ENCODE results near the gene RAB31. TPM values are rescaled to one million over a fixed set of nuclear protein-coding genes. Genes with fewer than 3 reads are reported as not detected.

RAB31 gene
- total RNA-seq, 4 donors from 2014 or later: 22.9 to 98.1 (median 34.3) TPM

- Histone ChIP-seq H3K4me3 (no peak overlapping the region), H3K36me3 (no peaks in the 10 kb centered on the region), H3K27me3 (no peaks in the 10 kb centered on the region), H3K4me1 (no peaks in the 10 kb centered on the region), H3K27ac (no peak overlapping the region), H3K9me3 (no peaks in the 10 kb centered on the region)
- intact Hi-C loops (cut with DNase I; ENCODE audit: low total_unique reads): no loop called here
- DNase-seq: no peak
- TF ChIP-seq POLR2A (IDR thresholded peaks at IDR 0.05): no peak
- TF ChIP-seq CTCF (IDR thresholded peaks at IDR 0.05): no peak
These were observed 202.6 kb downstream of the RAB31 start for GRCh38 chr18:9910661-9911060.

- intact Hi-C loops (cut with DNase I; ENCODE audit: low total_unique reads): no loop called here
- no peaks in the 10 kb centered on the region for H3K27me3 ChIP-seq
- TF ChIP-seq CTCF (IDR thresholded peaks at IDR 0.05) (no peak), POLR2A (IDR thresholded peaks at IDR 0.05) (no peak)
- no peak overlapping the region for H3K27ac ChIP-seq
- no peaks in the 10 kb centered on the region for H3K9me3 ChIP-seq
- H3K4me1 ChIP-seq: no peaks in the 10 kb centered on the region
- H3K4me3 ChIP-seq: no peak overlapping the region
- DNase-seq: no peak
- H3K36me3 ChIP-seq: no peaks in the 10 kb centered on the region
These were observed 203.1 kb downstream of the RAB31 start for GRCh38 chr18:9911226-9911625.

Small RNA genes lying within 50 kb of the gene (small RNA-seq; reads per million reads assigned to genes)
- not detected for gene RN7SL862P
- gene RNA5SP449: not detected

Other genes with a start within 250 kb of the RAB31 start
- 10 to 100 TPM; 18.8 to 67.8 (median 30.0) TPM for gene RALBP1, start 232.8 kb upstream of the RAB31 start, total RNA-seq
- 100 to 1,000 TPM; 103 to 720 (median 185) TPM for gene PPP4R1, start 93.7 kb upstream of the RAB31 start, total RNA-seq
- gene TXNDC2, start 177.7 kb downstream of the RAB31 start, total RNA-seq: under 1 TPM in 2 of 4 donors, not detected in 2; 0.07 to 0.24 TPM
- 100 to 1,000 TPM; 119 to 253 (median 226) TPM for gene VAPA, start 205.7 kb downstream of the RAB31 start, total RNA-seq

All from uterus (tissue), 4 donors.